Spleen (tissue), 7 donors: ENCODE data around the gene TEKT2.

Source experiments
- POLR2A ChIP-seq, 3 donors: fragments of 450-650 bp; IDR thresholded peaks; one replicate each; pipeline ENCODE4 v1.5.1; 2017; ENCODE audit warnings: antibody characterized with exemption in 3 of 3, mild to moderate bottlenecking in 1 of 3
- TF ChIP-seq, protein P1 (sequence below), 11 experiments: fragments of 200-600 bp in 7 of 11; fragments of 450-650 bp in 4 of 11; sonication (generic) in 4 of 11; IDR thresholded peaks in 8 of 11; conservative IDR thresholded peaks in 3 of 11; 1 replicate in 7 of 11; 2 replicates in 4 of 11; pipeline versions ENCODE4 v1.4.0 to v1.8.0; 2016 to 2021; ENCODE audit warnings: antibody characterized with exemption in 11 of 11, inconsistent platforms in 4 of 11, mild to moderate bottlenecking in 1 of 11
- donor health status: DM: no; HTN: no; CAD: no; lungs with moderate emphysema.
- donor health status: DM: no; HTN: no; CAD: no.
- donor health status: DM: no; HTN: no; CAD: no.

- no peak for TF ChIP-seq POLR2A (IDR thresholded peaks at IDR 0.05)
- TF ChIP-seq, protein P1, sequence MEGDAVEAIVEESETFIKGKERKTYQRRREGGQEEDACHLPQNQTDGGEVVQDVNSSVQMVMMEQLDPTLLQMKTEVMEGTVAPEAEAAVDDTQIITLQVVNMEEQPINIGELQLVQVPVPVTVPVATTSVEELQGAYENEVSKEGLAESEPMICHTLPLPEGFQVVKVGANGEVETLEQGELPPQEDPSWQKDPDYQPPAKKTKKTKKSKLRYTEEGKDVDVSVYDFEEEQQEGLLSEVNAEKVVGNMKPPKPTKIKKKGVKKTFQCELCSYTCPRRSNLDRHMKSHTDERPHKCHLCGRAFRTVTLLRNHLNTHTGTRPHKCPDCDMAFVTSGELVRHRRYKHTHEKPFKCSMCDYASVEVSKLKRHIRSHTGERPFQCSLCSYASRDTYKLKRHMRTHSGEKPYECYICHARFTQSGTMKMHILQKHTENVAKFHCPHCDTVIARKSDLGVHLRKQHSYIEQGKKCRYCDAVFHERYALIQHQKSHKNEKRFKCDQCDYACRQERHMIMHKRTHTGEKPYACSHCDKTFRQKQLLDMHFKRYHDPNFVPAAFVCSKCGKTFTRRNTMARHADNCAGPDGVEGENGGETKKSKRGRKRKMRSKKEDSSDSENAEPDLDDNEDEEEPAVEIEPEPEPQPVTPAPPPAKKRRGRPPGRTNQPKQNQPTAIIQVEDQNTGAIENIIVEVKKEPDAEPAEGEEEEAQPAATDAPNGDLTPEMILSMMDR (IDR thresholded peaks at IDR 0.05 in 8 of 11, conservative IDR thresholded peaks at IDR 0.05 in 3 of 11): no peak
Observed at GRCh38 chr1:36101546-36101945, 17.7 kb downstream of the TEKT2 start.
